GM18502 (cell line): ENCODE data around the gene MAD1L1.

Experiments
- ATAC-seq: cut with Tn5 transposase; IDR thresholded peaks from one replicate; pipeline ENCODE4 v1.9.1; 2021; ENCODE audit warnings: mild to moderate bottlenecking; ENCODE audit not compliant: unreplicated experiment, poor library complexity

Gene MAD1L1

GRCh38 chr7:2186166-2186565 lies 46.6 kb downstream of the MAD1L1 start:
- ATAC-seq: no peak

GRCh38 chr7:2185715-2186114 lies 47.0 kb downstream of the MAD1L1 start:
- no peak for ATAC-seq

GRCh38 chr7:2182461-2182860 lies 50.3 kb downstream of the MAD1L1 start:
- no peak for ATAC-seq

- no peak for ATAC-seq
Measured at GRCh38 chr7:2181077-2181854, 51.5 kb downstream of the MAD1L1 start.

- ATAC-seq: no peak
Measured at GRCh38 chr7:2180081-2180480, 52.7 kb downstream of the MAD1L1 start.

- no peak for ATAC-seq
Measured at GRCh38 chr7:2175514-2175913, 57.2 kb downstream of the MAD1L1 start.

- no peak for ATAC-seq
Measured at GRCh38 chr7:2175091-2175490, 57.7 kb downstream of the MAD1L1 start.

GRCh38 chr7:2173189-2173827 lies 59.4 kb downstream of the MAD1L1 start:
- ATAC-seq: no peak

GRCh38 chr7:2172311-2173188 lies 60.2 kb downstream of the MAD1L1 start:
- ATAC-seq: no peak

- ATAC-seq: no peak
Measured at GRCh38 chr7:2171855-2172254, 60.9 kb downstream of the MAD1L1 start.

GRCh38 chr7:2170576-2171521 lies 61.9 kb downstream of the MAD1L1 start:
- ATAC-seq: no peak

GRCh38 chr7:2169923-2170575 lies 62.7 kb downstream of the MAD1L1 start:
- no peak for ATAC-seq

- ATAC-seq: no peak
Measured at GRCh38 chr7:2168615-2169311, 64.0 kb downstream of the MAD1L1 start.

- no peak for ATAC-seq
Measured at GRCh38 chr7:2166625-2167280, 66.0 kb downstream of the MAD1L1 start.

- peak; percentile 81 for ATAC-seq
Measured at GRCh38 chr7:2165610-2166594, 66.8 kb downstream of the MAD1L1 start.

GRCh38 chr7:2165239-2165609 lies 67.5 kb downstream of the MAD1L1 start:
- ATAC-seq: no peak

GRCh38 chr7:2164646-2165045 lies 68.1 kb downstream of the MAD1L1 start:
- ATAC-seq: no peak
